A673 (cell line): ENCODE data around the gene PPP4R2. TPM values are rescaled to one million over a fixed set of nuclear protein-coding genes. Genes with fewer than 3 reads are reported as not detected.

Experiments used
- BruUV-seq: library from RNA; stranded (reverse); fragments of 400-500 nt; replicated peaks from 2 replicates; lab custom pipeline; 2021; lab: Mats Ljungman, UMichigan
- CTCF ChIA-PET: fragments of 300-600 bp; sonication (Branson Sonifier 250); formaldehyde crosslinking; loops from one replicate; lab custom pipeline; 2022; ENCODE audit warnings: antibody characterized with exemption; lab: Charles Lee
- POLR2A ChIA-PET: fragments of 300-600 bp; sonication (Branson Sonifier 250); formaldehyde crosslinking; loops from one replicate; lab custom pipeline; 2022; ENCODE audit warnings: antibody characterized with exemption; ENCODE audit not compliant: low non-redundant PET; lab: Charles Lee
- DNase-seq: peaks from one replicate; pipeline ENCODE4 v3.0.0-alpha.2; 2015; ENCODE audit warnings: low spot score
- H3K27ac ChIP-seq: fragments of 200-600 bp; sonication (generic); 2 replicates; pipeline ENCODE4 v1.5.1; 2016; ENCODE audit warnings: mixed run types, low read depth, mild to moderate bottlenecking, mixed read lengths, antibody characterized with exemption, low read length; ENCODE audit not compliant: poor library complexity, severe bottlenecking
- H3K27me3 ChIP-seq: fragments of 200-600 bp; sonication (generic); replicated peaks from 2 replicates; pipeline ENCODE4 v1.6.1; 2017; ENCODE audit warnings: mixed run types, low read depth, mild to moderate bottlenecking, mixed read lengths, antibody characterized with exemption, low read length; ENCODE audit not compliant: insufficient read depth, poor library complexity
- H3K36me3 ChIP-seq: fragments of 200-600 bp; sonication (generic); 2 replicates; pipeline ENCODE4 v1.6.1; 2016; ENCODE audit warnings: mixed run types, mild to moderate bottlenecking, mixed read lengths, antibody characterized with exemption, low read length; ENCODE audit not compliant: insufficient read depth, poor library complexity, severe bottlenecking
- H3K4me1 ChIP-seq: fragments of 200-600 bp; sonication (generic); 2 replicates; pipeline ENCODE4 v1.6.1; 2017; ENCODE audit warnings: mixed run types, mild to moderate bottlenecking, mixed read lengths, antibody characterized with exemption, low read length; ENCODE audit not compliant: insufficient read depth, poor library complexity, severe bottlenecking
- H3K4me3 ChIP-seq: fragments of 200-600 bp; sonication (generic); 2 replicates; pipeline ENCODE4 v1.5.1; 2016; ENCODE audit warnings: low read depth, mixed run types, mild to moderate bottlenecking, mixed read lengths, low read length; ENCODE audit not compliant: poor library complexity, severe bottlenecking
- H3K9me3 ChIP-seq: fragments of 200-600 bp; sonication (generic); 2 replicates; pipeline ENCODE4 v1.6.1; 2016; ENCODE audit warnings: mixed run types, low read depth, mild to moderate bottlenecking, mixed read lengths, antibody characterized with exemption, low read length; ENCODE audit not compliant: poor library complexity, severe bottlenecking
- CTCF ChIP-seq: fragments of 300-800, 200-600 bp; sonication (generic); conservative IDR thresholded peaks from 2 replicates; pipeline ENCODE4 v1.5.1; 2017; ENCODE audit warnings: low read depth, mild to moderate bottlenecking, antibody characterized with exemption, low read length, moderate library complexity, mixed read lengths
- EZH2 ChIP-seq: fragments of 200-600 bp; sonication (generic); IDR thresholded peaks from 2 replicates; pipeline ENCODE4 v1.6.1; 2017; ENCODE audit warnings: borderline replicate concordance, low read depth, mild to moderate bottlenecking, mixed read lengths, antibody characterized with exemption, low read length; ENCODE audit not compliant: poor library complexity, severe bottlenecking
- intact Hi-C: fragments of 100-400 bp; cut with micrococcal nuclease; formaldehyde crosslinking; loops from one replicate; pipeline ENCODE4 v1.10.0; 2022; ENCODE audit not compliant: unreplicated experiment
- total RNA-seq: library from RNA; stranded (reverse); gene quantifications from 2 replicates; pipeline ENCODE4 v1.2.3, GENCODE V29; 2021

PPP4R2 gene
- total RNA-seq, 1 experiment from 2014 or later = 41.4 TPM

DNA sequence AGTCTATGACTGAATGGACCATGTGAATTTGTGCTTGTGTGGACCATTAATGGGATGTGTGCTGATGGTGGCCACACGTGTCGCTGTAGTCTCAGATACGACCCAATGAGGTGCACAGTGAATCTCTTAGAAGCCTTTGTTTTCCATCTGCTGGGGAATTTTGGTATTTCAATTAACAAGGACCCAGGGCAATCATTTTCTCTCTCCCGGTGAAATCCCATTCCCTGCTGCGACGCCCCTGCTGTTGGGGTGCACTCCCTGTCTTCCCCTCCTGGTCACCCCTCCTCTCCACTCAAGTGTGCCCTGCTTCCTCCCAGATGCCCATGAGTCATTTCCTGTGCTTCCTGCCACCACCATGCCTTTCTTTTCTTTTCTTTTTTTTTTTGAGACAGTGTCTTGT lies 97.5 kb downstream of the PPP4R2 start:
- POLR2A ChIA-PET = no interaction called here
- Histone ChIP-seq H3K27me3 (no peaks in the 10 kb centered on the region), H3K36me3 (no peaks in the 10 kb centered on the region), H3K4me3 (peak overlapping the region; percentile 24), H3K4me1 (peaks cover 16% of the 10 kb centered on the region), H3K9me3 (no peaks in the 10 kb centered on the region), H3K27ac (peak overlapping the region; percentile 84)
- TF ChIP-seq CTCF = peak; percentile 59
- no peak for TF ChIP-seq EZH2
- BruUV-seq = no TSS peak
- intact Hi-C loops = loop anchor here (5.0 kb wide), 1 partner anchor 247 kb away; the partner anchor contains the start of gene SHQ1
- CTCF ChIA-PET = no interaction called here
- DNase-seq = peak; percentile 96

DNA sequence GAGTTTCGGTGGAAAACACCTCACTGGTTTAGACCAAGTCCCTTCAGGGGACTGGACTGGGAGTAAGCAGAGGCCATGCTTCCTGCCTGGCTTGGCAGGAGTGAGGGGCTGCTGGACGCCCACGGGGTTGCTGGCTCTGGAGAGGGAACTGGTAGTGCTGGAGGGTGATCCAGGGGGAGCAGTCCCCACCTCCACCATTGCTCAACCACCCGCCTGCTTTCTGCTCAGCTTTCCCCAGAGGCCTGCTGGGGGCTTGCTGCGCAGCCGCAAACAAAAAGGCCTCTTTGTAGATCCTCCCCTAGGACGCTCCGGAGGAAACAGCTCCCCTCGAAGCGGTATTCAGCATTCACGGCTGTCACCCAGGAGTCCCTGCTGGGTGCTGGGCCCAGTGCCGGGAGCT lies 98.3 kb downstream of the PPP4R2 start:
- intact Hi-C loops = loop anchor here (5.0 kb wide), 1 partner anchor 248 kb away; the partner anchor contains the start of gene SHQ1
- ChIA-PET CTCF (interaction anchor here (0.8 kb wide), 1 partner anchor 408 kb away, joined by 3 read pairs; no protein-coding TSS in a partner anchor), POLR2A (no interaction called here)
- BruUV-seq = no TSS peak
- DNase-seq = peak; percentile 88
- H3K4me1 ChIP-seq = peaks cover 16% of the 10 kb centered on the region
- H3K9me3 ChIP-seq = no peaks in the 10 kb centered on the region
- no peaks in the 10 kb centered on the region for H3K36me3 ChIP-seq
- no peaks in the 10 kb centered on the region for H3K27me3 ChIP-seq
- H3K27ac ChIP-seq = peak overlapping the region; percentile 84
- peak overlapping the region; percentile 24 for H3K4me3 ChIP-seq
- no peak for TF ChIP-seq EZH2
- TF ChIP-seq CTCF = no peak

DNA sequence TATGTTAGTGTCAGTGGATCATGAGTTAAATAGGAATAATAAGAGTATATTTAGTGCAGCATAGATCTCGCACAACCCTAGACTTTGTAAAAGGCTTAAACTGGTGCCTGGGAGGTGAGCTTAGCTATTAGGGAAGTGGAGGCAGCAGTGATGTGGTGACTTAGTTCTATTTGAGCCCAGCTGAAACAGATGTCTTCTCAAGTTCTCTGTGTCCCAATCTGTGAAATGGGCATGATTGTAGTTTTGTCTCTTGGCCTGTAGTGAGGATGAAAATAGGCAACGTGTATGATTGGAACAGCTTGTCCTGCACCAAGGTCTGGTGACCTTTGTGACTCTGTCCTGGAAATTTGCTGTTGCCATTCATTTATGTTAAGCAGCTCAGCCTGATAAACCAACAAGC lies 99.6 kb downstream of the PPP4R2 start:
- BruUV-seq = no TSS peak
- intact Hi-C loops = no loop called here
- POLR2A ChIA-PET = no interaction called here
- CTCF ChIA-PET = no interaction called here
- TF ChIP-seq CTCF (no peak), EZH2 (no peak)
- no peak for DNase-seq
- H3K36me3 ChIP-seq = no peaks in the 10 kb centered on the region
- no peak overlapping the region for H3K4me3 ChIP-seq
- H3K27me3 ChIP-seq = no peaks in the 10 kb centered on the region
- peaks cover 16% of the 10 kb centered on the region for H3K4me1 ChIP-seq
- H3K27ac ChIP-seq = no peak overlapping the region
- no peaks in the 10 kb centered on the region for H3K9me3 ChIP-seq
